Loucy (cell line): ENCODE measurements around the gene JARID2.

Experiments used
- H2AFZ ChIP-seq: fragments of 200-600 bp; sonication (generic); 2 replicates; pipeline ENCODE4 v1.6.0; 2016; ENCODE audit warnings: antibody characterized with exemption, mild to moderate bottlenecking, low read length, moderate library complexity
- H3F3A ChIP-seq: fragments of 200-600 bp; 2 replicates; pipeline ENCODE4 v1.6.0; 2016; ENCODE audit warnings: antibody characterized with exemption, low read depth, mild to moderate bottlenecking
- H3K27me3 ChIP-seq: fragments of 200-600 bp; sonication (generic); 2 replicates; pipeline ENCODE4 v1.6.1; 2014; ENCODE audit warnings: low read length, mild to moderate bottlenecking; ENCODE audit not compliant: insufficient read depth, poor library complexity, severe bottlenecking
- H3K36me3 ChIP-seq: fragments of 200-600 bp; sonication (generic); 2 replicates; pipeline ENCODE4 v1.6.1; 2016; ENCODE audit warnings: low read length; ENCODE audit not compliant: insufficient read depth
- H3K4me1 ChIP-seq: fragments of 200-600 bp; sonication (generic); 2 replicates; pipeline ENCODE4 v1.5.1; 2014; ENCODE audit warnings: low read length, mild to moderate bottlenecking; ENCODE audit not compliant: insufficient read depth, poor library complexity, severe bottlenecking
- H3K4me2 ChIP-seq: fragments of 200-600 bp; sonication (generic); 2 replicates; pipeline ENCODE4 v1.6.0; 2014; ENCODE audit warnings: antibody characterized with exemption, low read length, low read depth, mild to moderate bottlenecking; ENCODE audit not compliant: poor library complexity, severe bottlenecking
- H3K4me3 ChIP-seq: fragments of 200-600 bp; sonication (generic); 2 replicates; pipeline ENCODE4 v1.5.1; 2014; ENCODE audit warnings: low read length, mild to moderate bottlenecking, mixed read lengths; ENCODE audit not compliant: poor library complexity, severe bottlenecking
- H3K79me2 ChIP-seq: fragments of 200-600 bp; sonication (generic); 2 replicates; pipeline ENCODE4 v1.6.1; 2014; ENCODE audit warnings: low read length; ENCODE audit not compliant: insufficient read depth
- H3K9ac ChIP-seq: fragments of 200-600 bp; sonication (generic); 2 replicates; pipeline ENCODE4 v1.6.0; 2014; ENCODE audit warnings: mild to moderate bottlenecking, low read depth, low read length, moderate library complexity; ENCODE audit not compliant: poor library complexity, severe bottlenecking
- H3K9me2 ChIP-seq: fragments of 200-600 bp; sonication (generic); replicated peaks from 2 replicates; pipeline ENCODE4 v1.6.1; 2016; ENCODE audit warnings: low read depth, low read length, mixed read lengths
- H3K9me3 ChIP-seq: fragments of 200-600 bp; sonication (generic); 2 replicates; pipeline ENCODE4 v1.6.1; 2014; ENCODE audit warnings: mild to moderate bottlenecking, antibody characterized with exemption, low read length, low read depth; ENCODE audit not compliant: insufficient read depth
- H4K20me1 ChIP-seq: fragments of 200-600 bp; sonication (generic); 2 replicates; pipeline ENCODE4 v1.6.0; 2014; ENCODE audit warnings: antibody characterized with exemption, low read length, mild to moderate bottlenecking; ENCODE audit not compliant: insufficient read depth, poor library complexity, severe bottlenecking
- EZH2phosphoT487 ChIP-seq: fragments of 200-600 bp; IDR thresholded peaks from 2 replicates; pipeline ENCODE4 v1.6.1; 2018; ENCODE audit warnings: antibody characterized with exemption, mild to moderate bottlenecking, moderate library complexity, borderline replicate concordance
- TF ChIP-seq, protein P1 (sequence below): fragments of 200-600 bp; sonication (generic); conservative IDR thresholded peaks from 2 replicates; pipeline ENCODE4 v1.5.1; 2014; ENCODE audit warnings: mild to moderate bottlenecking, antibody characterized with exemption, low read length

Gene JARID2

DNA sequence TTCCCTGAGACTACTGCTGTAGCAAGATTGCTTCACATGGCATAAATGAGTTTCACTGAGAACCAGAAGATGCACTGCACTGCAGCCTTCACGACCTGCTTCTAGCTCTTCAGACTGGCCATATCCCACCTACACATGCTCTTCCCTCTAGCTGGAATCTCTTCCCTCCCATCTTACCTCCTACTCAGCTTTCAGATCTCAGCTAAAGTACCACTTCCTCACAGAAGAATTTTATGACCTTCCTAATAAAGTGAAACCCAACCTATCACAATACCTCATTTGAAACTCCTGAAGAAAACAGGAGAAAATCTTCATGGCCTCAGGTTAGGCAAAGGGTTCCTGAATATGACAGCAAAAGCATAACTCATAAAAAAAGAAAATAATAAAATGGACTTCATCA, 317.1 kb downstream of the JARID2 start:
- peaks cover 4% of the 10 kb centered on the region for H3K4me1 ChIP-seq
- peaks cover 15% of the 10 kb centered on the region; the same call in 1 of the 2 replicates for H3K79me2 ChIP-seq
- no peaks in the 10 kb centered on the region for H3K9me2 ChIP-seq
- no peak overlapping the region for H3K4me3 ChIP-seq
- H3F3A ChIP-seq, result no peaks in the 10 kb centered on the region
- H3K36me3 ChIP-seq, result no peaks in the 10 kb centered on the region
- no peak overlapping the region for H2AFZ ChIP-seq
- no peak overlapping the region for H3K4me2 ChIP-seq
- no peaks in the 10 kb centered on the region for H4K20me1 ChIP-seq
- H3K27me3 ChIP-seq, result no peaks in the 10 kb centered on the region
- H3K9me3 ChIP-seq, result no peaks in the 10 kb centered on the region
- TF ChIP-seq, protein P1, sequence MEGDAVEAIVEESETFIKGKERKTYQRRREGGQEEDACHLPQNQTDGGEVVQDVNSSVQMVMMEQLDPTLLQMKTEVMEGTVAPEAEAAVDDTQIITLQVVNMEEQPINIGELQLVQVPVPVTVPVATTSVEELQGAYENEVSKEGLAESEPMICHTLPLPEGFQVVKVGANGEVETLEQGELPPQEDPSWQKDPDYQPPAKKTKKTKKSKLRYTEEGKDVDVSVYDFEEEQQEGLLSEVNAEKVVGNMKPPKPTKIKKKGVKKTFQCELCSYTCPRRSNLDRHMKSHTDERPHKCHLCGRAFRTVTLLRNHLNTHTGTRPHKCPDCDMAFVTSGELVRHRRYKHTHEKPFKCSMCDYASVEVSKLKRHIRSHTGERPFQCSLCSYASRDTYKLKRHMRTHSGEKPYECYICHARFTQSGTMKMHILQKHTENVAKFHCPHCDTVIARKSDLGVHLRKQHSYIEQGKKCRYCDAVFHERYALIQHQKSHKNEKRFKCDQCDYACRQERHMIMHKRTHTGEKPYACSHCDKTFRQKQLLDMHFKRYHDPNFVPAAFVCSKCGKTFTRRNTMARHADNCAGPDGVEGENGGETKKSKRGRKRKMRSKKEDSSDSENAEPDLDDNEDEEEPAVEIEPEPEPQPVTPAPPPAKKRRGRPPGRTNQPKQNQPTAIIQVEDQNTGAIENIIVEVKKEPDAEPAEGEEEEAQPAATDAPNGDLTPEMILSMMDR, result no peak
- no peak for TF ChIP-seq EZH2phosphoT487
- H3K9ac ChIP-seq, result no peak overlapping the region

DNA sequence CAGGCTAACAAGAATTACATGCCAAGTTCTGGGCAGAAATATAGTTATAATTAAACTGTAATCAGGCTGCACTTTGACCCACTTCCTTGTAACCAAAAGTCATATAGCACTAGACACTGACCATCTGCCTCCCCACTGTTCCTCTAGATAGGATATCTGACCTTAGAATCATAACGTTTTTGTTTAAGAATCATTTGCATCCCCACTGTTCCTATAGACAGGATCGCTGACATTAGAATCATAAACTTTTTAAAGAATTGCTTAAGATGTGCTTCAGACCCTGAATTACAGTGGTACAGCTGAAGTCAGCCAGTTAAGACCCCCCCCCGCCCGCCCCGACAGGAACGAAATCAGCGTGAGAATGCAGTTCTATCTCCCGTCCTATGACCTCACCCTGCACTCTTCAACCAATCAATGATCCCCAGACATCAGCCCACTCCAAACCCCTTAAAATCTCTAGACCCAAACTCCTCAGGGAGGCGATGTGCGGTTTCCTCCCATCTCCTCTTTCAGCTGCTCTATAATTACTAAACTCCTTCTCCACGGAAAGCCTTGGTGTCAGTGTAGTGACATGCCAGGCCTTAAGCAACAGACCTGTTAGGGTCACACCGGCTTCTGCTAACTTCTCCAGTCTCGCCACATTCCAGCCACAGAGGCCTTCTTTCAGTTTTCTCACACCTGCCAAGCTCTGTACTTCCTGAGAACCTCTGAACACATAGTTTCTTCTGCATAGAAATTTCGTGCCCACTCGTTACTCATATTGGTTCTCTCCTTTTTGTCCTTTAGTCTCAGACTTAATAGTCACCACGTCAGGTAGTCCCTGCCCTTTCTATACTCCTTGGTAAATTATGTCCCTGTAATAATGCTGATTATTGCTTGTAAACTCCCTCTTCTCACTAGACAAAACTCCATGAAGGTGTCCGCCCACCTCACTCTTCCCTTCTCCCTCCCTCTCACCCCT, 323.4 kb downstream of the JARID2 start:
- Histone ChIP-seq H3K9me2 (no peaks in the 10 kb centered on the region), H3K36me3 (no peaks in the 10 kb centered on the region), H2AFZ (no peak overlapping the region), H3K9me3 (no peaks in the 10 kb centered on the region), H3K9ac (no peak overlapping the region), H4K20me1 (no peaks in the 10 kb centered on the region), H3K27me3 (no peaks in the 10 kb centered on the region), H3K4me1 (no peaks in the 10 kb centered on the region), H3K79me2 (peaks cover 18% of the 10 kb centered on the region), H3K4me2 (no peak overlapping the region), H3F3A (no peaks in the 10 kb centered on the region), H3K4me3 (no peak overlapping the region)
- TF ChIP-seq, protein P1, result no peak
- TF ChIP-seq EZH2phosphoT487, result no peak

DNA sequence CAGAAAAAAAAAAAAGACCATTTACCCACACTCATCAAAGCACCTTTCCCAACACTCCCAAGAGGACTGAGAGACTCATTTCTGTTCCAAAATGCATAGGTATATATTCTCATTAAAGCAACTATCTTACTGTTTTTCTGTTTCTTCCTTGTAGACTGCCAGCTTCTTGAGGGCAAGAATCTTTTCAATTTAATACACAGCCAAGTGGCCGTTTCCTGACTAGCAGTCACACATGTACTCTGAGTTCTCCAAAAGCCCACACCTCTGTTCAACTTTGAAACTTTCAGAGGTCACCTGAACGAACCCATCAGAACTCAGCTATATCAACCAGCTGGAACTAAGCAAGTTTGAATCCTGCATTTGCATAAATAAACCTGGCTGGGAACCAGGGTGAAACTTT, 324.3 kb downstream of the JARID2 start:
- Histone ChIP-seq H3K9ac (no peak overlapping the region), H2AFZ (no peak overlapping the region), H3K36me3 (no peaks in the 10 kb centered on the region), H3K4me3 (no peak overlapping the region), H3K79me2 (peaks cover 21% of the 10 kb centered on the region), H3K27me3 (no peaks in the 10 kb centered on the region), H4K20me1 (no peaks in the 10 kb centered on the region), H3K4me2 (no peak overlapping the region), H3F3A (no peaks in the 10 kb centered on the region), H3K4me1 (peaks cover under 1% of the 10 kb centered on the region), H3K9me3 (no peaks in the 10 kb centered on the region), H3K9me2 (no peaks in the 10 kb centered on the region)
- TF ChIP-seq, protein P1, result no peak
- no peak for TF ChIP-seq EZH2phosphoT487
